NOMO-1 treated with DMSO at 0.1 percent for 48 hours (cell line): ENCODE results near the gene EMP1.
"Not testable (repeated sequence)": the region's sequence is repeated elsewhere in the genome, so short reads cannot be mapped to it uniquely, and the experiment has no call there.

Experiments
- DNase-seq: peaks from one replicate; lab custom pipeline; 2025; ENCODE audit not compliant: unreplicated experiment; lab: John Stamatoyannopoulos, UW

EMP1 gene

DNA sequence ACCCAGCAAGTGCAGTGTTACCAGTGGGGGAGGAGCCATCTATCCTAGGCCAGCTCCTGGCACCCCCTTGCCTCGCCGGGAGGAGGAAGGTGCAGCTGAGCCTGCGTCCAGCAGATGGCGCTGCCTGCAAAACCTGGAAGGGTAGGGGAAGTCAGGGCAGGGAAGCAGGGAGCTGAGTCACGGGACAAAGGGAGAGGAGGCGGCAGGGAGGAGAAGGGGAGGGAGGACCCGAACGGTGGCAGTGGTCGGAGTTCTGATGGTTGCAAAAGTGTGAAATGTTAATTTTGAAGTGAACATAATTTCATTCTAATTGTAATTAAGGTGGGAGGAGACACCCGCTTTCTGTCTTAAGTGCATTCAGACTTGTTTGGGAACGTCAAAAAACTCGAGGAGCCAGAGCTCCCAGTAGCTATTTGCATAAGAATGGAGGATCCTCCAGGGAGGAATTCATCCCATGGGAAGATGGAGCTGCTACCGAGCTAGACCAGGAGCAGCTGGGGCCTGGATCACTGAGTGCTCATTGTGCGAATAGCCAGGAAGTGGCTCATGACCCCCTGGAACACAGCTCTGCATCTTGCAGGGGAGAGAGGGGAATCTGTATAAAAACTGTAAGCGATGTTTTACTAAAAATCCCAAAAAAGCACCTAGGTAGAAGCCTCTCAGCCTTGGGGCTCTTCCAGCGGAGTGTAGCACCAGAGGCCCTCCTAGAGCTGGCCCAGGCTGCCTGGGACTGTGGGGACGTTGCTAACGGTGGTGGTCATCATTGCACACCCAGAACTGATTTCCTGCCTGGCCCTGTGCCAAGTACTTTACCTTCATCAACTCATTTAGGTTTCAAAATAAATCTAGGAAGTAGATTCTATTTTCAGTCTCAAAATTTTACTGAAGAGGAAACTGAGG lies 59.5 kb downstream of the EMP1 start:
- peak; percentile 86 for DNase-seq

DNA sequence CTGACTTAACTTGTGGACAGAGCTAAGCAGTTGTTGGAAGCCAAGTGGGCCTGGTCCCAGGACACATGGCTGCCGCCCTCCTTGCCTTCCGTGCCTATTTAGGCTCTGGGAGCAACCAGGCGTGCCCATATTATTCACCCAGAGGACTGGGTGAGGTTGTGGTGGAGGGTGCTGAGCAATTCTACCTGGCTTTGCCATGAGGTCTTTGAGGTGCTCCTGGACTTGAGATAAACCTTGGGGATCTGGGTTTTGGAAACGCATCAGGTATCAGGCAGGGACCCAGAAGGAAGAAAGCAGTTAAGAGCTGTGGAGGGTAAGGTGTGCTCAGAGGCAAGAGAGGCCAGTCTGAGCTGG lies 60.1 kb downstream of the EMP1 start:
- no peak for DNase-seq

DNA sequence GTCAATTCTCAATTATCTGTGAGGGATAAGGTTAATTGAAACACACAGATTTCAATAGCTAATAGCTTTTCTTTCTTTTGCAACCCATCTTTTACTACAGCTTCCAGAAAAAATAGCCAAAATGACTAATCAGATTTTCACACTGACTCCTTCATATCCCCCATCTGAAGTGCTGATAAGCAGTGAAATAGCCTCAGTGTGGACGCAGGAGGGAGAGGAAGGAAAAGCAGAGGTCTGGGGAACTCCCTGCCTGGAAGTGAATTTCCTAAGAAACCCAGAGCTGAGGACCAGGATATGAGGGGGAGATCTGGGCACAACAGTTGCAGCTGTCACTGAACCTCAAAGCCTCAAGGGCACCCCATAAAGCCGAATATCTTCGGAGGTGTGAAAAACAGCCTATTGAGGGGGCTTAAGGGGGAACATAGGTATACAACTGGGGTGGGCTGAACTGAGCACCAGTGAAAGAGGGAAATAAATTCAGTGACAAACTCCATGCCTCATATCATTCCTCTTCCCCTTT lies 60.9 kb downstream of the EMP1 start:
- no peak for DNase-seq

DNA sequence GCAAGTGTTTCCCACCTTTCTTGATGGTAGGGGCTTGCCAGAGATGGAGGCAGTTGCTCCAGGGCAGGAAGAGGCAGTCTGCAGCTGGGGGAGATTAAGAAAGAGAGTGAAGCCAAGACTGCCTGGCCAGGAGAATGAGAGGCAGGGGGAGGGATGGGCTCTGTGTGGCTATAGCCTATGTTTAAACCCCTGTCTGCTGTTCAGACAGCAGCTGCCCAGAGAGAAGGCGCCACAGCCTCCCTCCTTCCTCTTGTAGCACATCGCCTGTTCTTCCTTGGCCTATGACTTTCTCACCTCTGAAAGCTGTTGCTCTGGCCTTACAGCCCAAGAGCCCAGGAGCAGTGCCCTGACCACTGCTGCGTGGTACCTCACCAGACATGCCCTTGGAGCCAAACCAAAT lies 61.7 kb downstream of the EMP1 start:
- DNase-seq: no peak

DNA sequence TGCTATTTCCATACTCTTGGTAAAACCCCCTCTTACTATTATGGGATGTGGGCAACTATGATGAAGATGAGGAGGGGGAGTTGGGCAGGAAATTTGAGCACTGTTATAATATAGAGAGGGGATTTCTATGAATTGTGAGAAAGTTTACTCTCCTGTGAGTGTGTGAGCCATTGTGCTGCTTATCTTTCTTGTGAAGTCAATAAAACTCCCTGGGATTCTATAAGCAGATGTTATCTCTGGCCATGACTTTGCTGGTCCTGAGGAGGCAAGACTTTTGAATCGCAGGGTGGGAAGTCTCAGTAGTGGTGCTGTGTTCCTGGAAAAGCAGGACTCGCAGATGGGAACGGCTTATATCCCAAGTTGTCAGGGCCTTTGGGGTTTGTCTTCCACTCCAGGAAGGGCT lies 62.2 kb downstream of the EMP1 start:
- no peak for DNase-seq

- not testable (repeated sequence) for DNase-seq
Measured at GRCh38 chr12:13259625-13260024, 63.1 kb downstream of the EMP1 start.

GRCh38 chr12:13267826-13268225 lies 71.3 kb downstream of the EMP1 start:
- DNase-seq: peak; percentile 39

- DNase-seq: no peak
Measured at GRCh38 chr12:13268581-13268980, 72.1 kb downstream of the EMP1 start.
